Activated naive CD8-positive, alpha-beta T cell (primary cell): ENCODE measurements around the gene NACC1.

Source experiments
- H3K27ac Mint-ChIP-seq: one replicate; pipeline ENCODE4 v1.8.0; 2021; ENCODE audit warnings: mixed read lengths
- H3K27me3 Mint-ChIP-seq: one replicate; pipeline ENCODE4 v1.8.0; 2021; ENCODE audit warnings: mixed read lengths
- H3K36me3 Mint-ChIP-seq: one replicate; pipeline ENCODE4 v1.8.0; 2021; ENCODE audit warnings: mixed read lengths
- H3K4me1 Mint-ChIP-seq: one replicate; pipeline ENCODE4 v1.8.0; 2021; ENCODE audit warnings: low read depth, mixed read lengths
- H3K4me3 Mint-ChIP-seq: one replicate; pipeline ENCODE4 v1.8.0; 2021; ENCODE audit warnings: mild to moderate bottlenecking, mixed read lengths
- H3K9me3 Mint-ChIP-seq: one replicate; pipeline ENCODE4 v1.8.0; 2021; ENCODE audit warnings: low read depth, mixed read lengths

Gene NACC1

DNA sequence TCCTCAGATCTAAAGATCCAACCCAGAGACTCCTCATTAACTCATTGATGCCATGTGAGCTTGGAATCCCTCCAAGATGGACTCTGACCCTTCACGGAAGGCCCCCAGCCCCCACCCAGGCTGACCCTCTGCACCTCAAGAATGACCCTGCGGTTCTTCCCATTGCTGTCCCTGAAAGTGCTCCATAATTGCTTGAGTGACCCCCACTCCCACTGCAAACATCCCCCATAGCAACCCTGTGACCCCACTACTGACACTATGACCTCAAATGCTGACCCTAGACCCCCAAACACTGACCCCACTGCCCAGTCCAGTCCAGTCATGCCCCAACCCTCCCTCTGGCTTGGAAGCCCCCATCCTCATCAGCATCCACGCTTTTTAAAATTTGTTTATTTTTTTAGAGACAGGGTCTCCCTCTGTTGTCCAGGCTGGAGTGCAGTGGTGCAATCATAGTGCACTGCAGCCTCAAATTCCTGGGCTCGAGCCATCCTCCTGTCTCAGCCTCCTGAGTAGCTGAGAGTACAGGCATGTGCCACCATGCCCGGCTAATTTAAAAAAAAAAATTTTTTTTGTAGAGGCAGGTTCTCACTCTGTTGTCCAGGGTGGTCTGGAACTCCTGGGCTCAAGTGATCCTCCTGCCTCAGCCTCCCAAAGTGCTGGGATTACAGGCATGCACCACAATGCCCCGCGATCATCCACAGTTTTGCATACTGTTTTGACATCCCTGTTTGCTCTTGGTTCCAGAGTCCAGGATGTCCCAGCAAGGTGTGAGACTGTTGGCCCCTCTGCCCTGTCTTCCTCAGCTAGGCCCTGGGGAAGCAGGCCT, 16.3 kb upstream of the NACC1 start:
- H3K27ac Mint-ChIP-seq, result peak overlapping the region; percentile 64

DNA sequence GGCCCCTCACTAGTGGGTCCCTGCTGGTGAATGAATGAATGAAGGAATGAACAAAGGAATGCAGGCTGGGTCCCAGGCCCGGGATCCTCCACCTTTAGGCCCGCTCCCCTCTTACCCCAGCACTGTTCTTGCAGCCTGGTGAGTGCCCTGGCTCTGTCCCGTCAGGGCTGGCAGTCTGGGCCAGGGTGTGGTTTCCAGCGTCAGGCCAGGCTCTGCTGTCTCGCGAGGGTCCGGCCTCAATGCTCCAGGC, 15.7 kb upstream of the NACC1 start:
- H3K4me3 Mint-ChIP-seq, result peak overlapping the region; percentile 72
- no peak overlapping the region for H3K27ac Mint-ChIP-seq
- peaks cover 2% of the 10 kb centered on the region for H3K36me3 Mint-ChIP-seq

More for the DNA sequence above, 16.3 kb upstream of the NACC1 start:
- H3K36me3 Mint-ChIP-seq, result peaks cover 2% of the 10 kb centered on the region
- H3K4me1 Mint-ChIP-seq, result peaks cover 43% of the 10 kb centered on the region
- no peaks in the 10 kb centered on the region for H3K9me3 Mint-ChIP-seq
- peak overlapping the region; percentile 72 for H3K4me3 Mint-ChIP-seq
- peaks cover 3% of the 10 kb centered on the region for H3K27me3 Mint-ChIP-seq

GRCh38 chr19:13102666-13103580, 15.1 kb upstream of the NACC1 start, which contains the start of gene LYL1:
LYL1 (minus strand) TSS chr19:13102858; CDS start chr19:13101171, 1,687 bp downstream.
- peaks cover 4% of the 10 kb centered on the region for H3K36me3 Mint-ChIP-seq
- no peaks in the 10 kb centered on the region for H3K27me3 Mint-ChIP-seq
- H3K4me3 Mint-ChIP-seq, result peak within 1 kb of the TSS; percentile 72
- H3K9me3 Mint-ChIP-seq, result no peaks in the 10 kb centered on the region
- peaks cover 38% of the 10 kb centered on the region for H3K4me1 Mint-ChIP-seq
- peak within 1 kb of the TSS; percentile 64 for H3K27ac Mint-ChIP-seq

More for the DNA sequence above, 15.7 kb upstream of the NACC1 start:
- no peaks in the 10 kb centered on the region for H3K27me3 Mint-ChIP-seq
- H3K4me1 Mint-ChIP-seq, result peaks cover 38% of the 10 kb centered on the region
- no peaks in the 10 kb centered on the region for H3K9me3 Mint-ChIP-seq

- H3K9me3 Mint-ChIP-seq, result no peaks in the 10 kb centered on the region
- no peak overlapping the region for H3K27ac Mint-ChIP-seq
- peaks cover 35% of the 10 kb centered on the region for H3K4me1 Mint-ChIP-seq
- H3K27me3 Mint-ChIP-seq, result no peaks in the 10 kb centered on the region
- peak overlapping the region; percentile 91 for H3K4me3 Mint-ChIP-seq
- H3K36me3 Mint-ChIP-seq, result peaks cover 4% of the 10 kb centered on the region
These were observed 14.3 kb upstream of the NACC1 start for GRCh38 chr19:13103581-13104359.

DNA sequence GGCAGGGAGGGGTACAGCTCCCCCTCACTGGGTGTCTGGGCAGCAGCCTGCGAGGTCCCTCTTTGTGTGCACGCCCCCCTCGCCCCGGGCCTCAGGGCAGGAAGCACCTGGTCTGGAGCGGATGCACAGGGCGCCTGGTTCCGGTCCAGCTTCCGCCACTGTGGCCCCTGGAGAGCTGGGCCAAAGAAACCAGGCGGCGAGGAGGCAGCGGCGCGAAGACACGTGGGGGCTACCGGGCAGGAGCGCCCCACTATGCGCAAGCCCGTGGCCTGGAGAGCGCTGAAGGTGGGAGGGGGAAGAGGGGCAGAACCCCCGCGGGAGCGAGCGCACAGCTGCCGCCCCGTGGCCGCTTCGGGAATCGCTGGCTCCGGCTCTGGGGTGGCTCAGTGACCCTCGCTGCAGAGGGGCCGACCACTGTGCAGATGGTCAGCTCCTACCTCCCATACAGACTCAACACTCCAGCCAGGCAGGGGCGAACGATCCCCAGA, 13.7 kb upstream of the NACC1 start:
- peak overlapping the region; percentile 84 for H3K27ac Mint-ChIP-seq
- H3K9me3 Mint-ChIP-seq, result no peaks in the 10 kb centered on the region
- H3K27me3 Mint-ChIP-seq, result no peaks in the 10 kb centered on the region
- H3K4me1 Mint-ChIP-seq, result peaks cover 32% of the 10 kb centered on the region
- H3K36me3 Mint-ChIP-seq, result peaks cover 4% of the 10 kb centered on the region
- peak overlapping the region; percentile 91 for H3K4me3 Mint-ChIP-seq

DNA sequence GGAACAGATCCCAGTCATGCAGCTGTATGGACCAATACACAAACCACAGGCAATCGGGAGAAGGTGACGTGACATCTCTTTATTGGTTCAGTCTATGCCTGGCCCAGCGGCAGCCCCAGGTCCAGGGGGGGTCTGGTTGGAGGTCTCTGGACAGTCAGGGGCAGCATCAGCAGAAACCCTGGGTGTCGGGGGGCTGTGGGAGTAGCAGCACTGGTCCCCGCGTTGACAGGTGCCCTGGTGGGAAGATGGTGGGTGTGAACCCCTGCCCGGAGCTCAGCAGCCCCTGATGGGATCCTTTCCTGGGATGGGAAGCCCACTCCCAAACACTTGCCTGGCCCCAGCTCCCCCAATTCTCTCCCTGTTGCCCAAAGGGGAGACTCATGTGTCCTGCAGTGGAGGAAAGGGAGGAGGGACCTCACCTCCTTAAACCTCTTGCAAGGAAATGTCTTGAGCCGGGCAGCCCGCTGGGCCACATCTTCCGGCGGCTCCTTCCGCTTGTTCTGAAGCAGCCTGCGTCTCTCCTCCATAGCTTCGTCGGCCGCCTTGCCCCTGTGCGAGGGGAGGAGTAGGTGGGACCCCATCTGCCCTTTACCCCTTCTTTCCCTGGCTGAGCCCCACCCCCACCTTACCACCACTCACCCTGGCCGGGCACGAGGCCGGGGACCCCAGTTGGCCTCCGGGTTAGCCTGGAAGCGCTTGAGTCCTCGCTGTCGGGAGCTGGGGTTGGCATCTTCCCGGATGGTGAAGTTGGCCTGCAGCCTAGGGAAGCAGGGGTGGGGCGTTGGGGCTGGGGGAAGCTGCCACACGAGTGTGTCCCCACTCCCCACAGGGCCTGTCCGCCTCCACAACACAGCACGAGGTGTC, 13.0 kb upstream of the NACC1 start:
- no peaks in the 10 kb centered on the region for H3K9me3 Mint-ChIP-seq
- peak overlapping the region; percentile 84 for H3K27ac Mint-ChIP-seq
- peaks cover 2% of the 10 kb centered on the region for H3K36me3 Mint-ChIP-seq
- H3K4me1 Mint-ChIP-seq, result peaks cover 28% of the 10 kb centered on the region
- H3K4me3 Mint-ChIP-seq, result peak overlapping the region; percentile 91
- H3K27me3 Mint-ChIP-seq, result no peaks in the 10 kb centered on the region

GRCh38 chr19:13109361-13110098, 8.5 kb upstream of the NACC1 start:
- H3K4me3 Mint-ChIP-seq, result no peak overlapping the region
- peaks cover 2% of the 10 kb centered on the region for H3K36me3 Mint-ChIP-seq
- no peaks in the 10 kb centered on the region for H3K9me3 Mint-ChIP-seq
- H3K27ac Mint-ChIP-seq, result no peak overlapping the region
- peaks cover 12% of the 10 kb centered on the region for H3K4me1 Mint-ChIP-seq
- no peaks in the 10 kb centered on the region for H3K27me3 Mint-ChIP-seq

DNA sequence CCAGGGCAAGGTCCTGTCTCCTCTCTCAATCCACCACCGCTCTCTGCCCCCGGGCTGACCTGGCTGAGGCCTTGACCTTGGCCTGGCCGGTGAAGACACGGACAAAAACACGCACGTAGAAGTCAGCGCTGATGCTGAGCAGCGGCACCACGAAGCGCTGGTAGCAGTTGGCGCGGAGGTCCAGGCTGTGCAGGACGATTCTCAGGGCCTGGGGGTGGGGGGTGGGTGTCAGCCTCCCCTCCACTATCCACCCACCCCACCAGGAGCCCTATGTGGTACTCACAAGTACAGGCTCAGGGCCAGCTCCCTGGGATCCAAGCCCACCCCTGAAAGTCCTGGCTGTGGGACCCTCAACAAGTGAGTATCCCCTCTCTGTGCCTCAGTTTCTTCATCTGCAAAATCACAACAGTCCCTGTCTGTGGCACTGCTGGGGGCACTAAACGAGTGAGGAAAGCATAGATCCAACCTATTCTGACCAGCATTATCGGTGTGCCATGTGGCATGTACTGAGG, 7.9 kb upstream of the NACC1 start:
- Mint-ChIP-seq H3K36me3 (peaks cover 2% of the 10 kb centered on the region), H3K4me3 (no peak overlapping the region), H3K27ac (no peak overlapping the region)

DNA sequence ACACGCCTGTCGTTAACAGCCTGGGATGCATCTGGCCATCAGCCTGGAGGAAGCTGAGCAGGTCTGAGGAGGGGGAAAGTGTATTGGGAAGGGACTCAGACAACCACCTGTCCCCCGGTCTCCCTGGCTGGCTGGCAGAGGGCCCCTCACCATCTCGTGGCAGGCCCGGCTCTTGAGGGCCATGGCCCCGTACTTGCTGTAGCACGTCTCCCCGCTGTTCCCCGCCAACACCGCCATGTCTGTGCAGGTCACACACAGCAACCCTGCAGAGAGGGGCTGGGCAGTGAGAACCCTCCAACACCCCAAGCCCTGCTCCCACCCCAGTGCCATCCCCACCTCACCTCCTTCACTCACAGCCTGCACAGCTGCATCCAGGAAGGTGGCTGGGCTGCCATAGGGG, 5.5 kb upstream of the NACC1 start:
- H3K4me3 Mint-ChIP-seq, result no peak overlapping the region
- peaks cover 2% of the 10 kb centered on the region for H3K36me3 Mint-ChIP-seq
- no peaks in the 10 kb centered on the region for H3K27me3 Mint-ChIP-seq
- no peak overlapping the region for H3K27ac Mint-ChIP-seq
- no peaks in the 10 kb centered on the region for H3K9me3 Mint-ChIP-seq
- peaks cover 15% of the 10 kb centered on the region for H3K4me1 Mint-ChIP-seq

More for the DNA sequence above, 7.9 kb upstream of the NACC1 start:
- Mint-ChIP-seq H3K4me1 (peaks cover 11% of the 10 kb centered on the region), H3K27me3 (no peaks in the 10 kb centered on the region), H3K9me3 (no peaks in the 10 kb centered on the region)

- H3K27ac Mint-ChIP-seq, result peak overlapping the region; percentile 98
- H3K4me3 Mint-ChIP-seq, result peak overlapping the region; percentile 98
- H3K4me1 Mint-ChIP-seq, result peaks cover 33% of the 10 kb centered on the region
- no peaks in the 10 kb centered on the region for H3K9me3 Mint-ChIP-seq
- H3K36me3 Mint-ChIP-seq, result peaks cover 2% of the 10 kb centered on the region
- no peaks in the 10 kb centered on the region for H3K27me3 Mint-ChIP-seq
These were observed 2.2 kb upstream of the NACC1 start for GRCh38 chr19:13115936-13116281.

DNA sequence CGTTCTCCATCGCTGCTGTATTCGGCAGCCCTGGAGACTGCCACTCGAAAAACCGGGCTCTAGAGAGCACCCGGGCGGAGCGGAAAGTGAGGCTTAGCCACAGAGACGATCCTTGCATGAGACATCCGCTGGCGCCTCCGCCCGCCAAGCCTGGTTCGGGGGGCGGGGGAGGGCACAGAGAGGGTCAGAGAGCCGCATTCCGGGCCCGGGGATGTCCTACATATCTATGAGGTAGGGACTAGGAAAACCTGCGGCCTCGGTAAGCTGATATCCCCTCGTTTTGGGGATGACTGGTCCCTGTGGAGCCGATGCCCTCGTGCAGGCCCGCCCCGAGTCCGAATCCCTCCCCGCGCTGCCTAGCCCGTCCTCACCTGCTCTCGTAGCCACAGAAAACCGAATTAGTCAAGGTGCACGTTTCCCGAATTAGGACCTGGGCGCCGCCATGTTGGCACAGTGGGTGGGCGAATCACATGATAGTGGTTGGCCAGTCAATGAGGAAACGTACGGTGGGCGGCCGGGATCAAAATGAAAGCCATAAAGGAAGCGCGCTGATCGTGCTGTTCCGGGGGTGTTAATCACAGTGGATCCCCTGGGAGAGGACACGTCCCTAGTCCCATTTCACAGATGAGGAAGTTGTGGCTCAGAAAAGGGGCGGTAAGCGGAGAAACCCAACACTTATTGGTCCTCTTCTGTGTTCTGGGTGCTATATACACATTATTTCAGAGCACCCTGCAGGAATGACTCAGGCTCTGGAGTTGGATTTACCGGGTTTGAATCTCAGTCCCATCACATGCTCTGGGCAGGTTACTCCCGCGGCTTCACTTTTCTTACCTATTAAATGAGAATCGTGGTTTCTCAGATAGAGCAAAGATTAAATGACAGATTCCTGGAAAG, 1.5 kb upstream of the NACC1 start, which contains the start of gene TRMT1:
Gene TRMT1 (minus strand): TSS at position 459 of the 894 bp plus-strand sequence. CDS start 341 bp downstream, at position 118.
- peaks cover 2% of the 10 kb centered on the region for H3K36me3 Mint-ChIP-seq
- no peaks in the 10 kb centered on the region for H3K27me3 Mint-ChIP-seq
- H3K4me1 Mint-ChIP-seq, result peaks cover 40% of the 10 kb centered on the region
- no peaks in the 10 kb centered on the region for H3K9me3 Mint-ChIP-seq
- H3K27ac Mint-ChIP-seq, result peak within 1 kb of the TSS; percentile 98
- H3K4me3 Mint-ChIP-seq, result peak within 1 kb of the TSS; percentile 98

DNA sequence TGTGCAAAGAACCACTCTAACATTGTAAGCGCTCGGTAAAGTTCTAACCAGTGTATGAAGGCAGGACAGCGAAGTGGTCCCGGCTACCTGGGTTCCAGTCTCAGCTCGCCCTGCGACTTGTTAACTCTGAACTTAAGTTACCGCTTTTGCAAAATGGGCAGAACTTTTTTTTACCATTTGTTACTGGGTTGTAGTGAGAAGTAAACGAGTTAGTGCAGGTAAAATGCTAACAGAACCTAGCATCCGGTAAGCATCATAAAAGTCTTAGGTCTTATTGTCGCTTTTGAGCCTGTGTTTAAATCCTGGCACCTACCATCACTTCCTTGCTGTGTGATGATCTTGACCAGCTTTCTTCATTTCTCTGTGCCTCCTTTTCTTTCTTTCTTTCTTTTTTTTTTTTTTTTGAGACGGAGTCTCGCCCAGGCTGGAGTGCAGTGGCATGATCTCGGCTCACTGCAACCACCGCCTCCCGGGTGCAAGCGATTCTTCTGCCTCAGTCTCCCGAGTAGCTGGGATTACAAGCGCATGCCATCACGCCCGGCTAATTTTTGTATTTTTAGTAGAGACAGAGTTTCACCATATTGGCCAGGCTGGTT, 790 bp upstream of the NACC1 start:
- H3K4me1 Mint-ChIP-seq, result peaks cover 47% of the 10 kb centered on the region
- peaks cover 2% of the 10 kb centered on the region for H3K36me3 Mint-ChIP-seq
- no peaks in the 10 kb centered on the region for H3K27me3 Mint-ChIP-seq
- H3K4me3 Mint-ChIP-seq, result peak overlapping the region; percentile 98
- H3K9me3 Mint-ChIP-seq, result no peaks in the 10 kb centered on the region
- H3K27ac Mint-ChIP-seq, result peak overlapping the region; percentile 98
